GM23338 (cell line): ENCODE results near the gene RNF114. TPM values are rescaled to one million over a fixed set of nuclear protein-coding genes. Genes with fewer than 3 reads are reported as not detected.

Experiments
- ATAC-seq: fragments of 200-7000 bp; cut with Tn5 transposase; 3 replicates; pipeline ENCODE4 v1.9.1; 2020
- DNase-seq: peaks from one replicate; pipeline ENCODE4 v3.0.0-alpha.2; 2015; ENCODE audit warnings: low spot score
- H2AFZ ChIP-seq: fragments of 200-600 bp; sonication (generic); 2 replicates; pipeline ENCODE4 v1.8.0; 2016; ENCODE audit warnings: antibody characterized with exemption, mild to moderate bottlenecking, moderate library complexity
- H3F3A ChIP-seq: fragments of 200-600 bp; sonication (generic); replicated peaks from 2 replicates; pipeline ENCODE4 v1.8.0; 2017; ENCODE audit warnings: antibody characterized with exemption, mixed run types, low read depth
- H3K27ac ChIP-seq: fragments of 200-600 bp; sonication (generic); 2 replicates; pipeline ENCODE4 v1.6.1; 2016; ENCODE audit warnings: low read depth
- H3K27me3 ChIP-seq: fragments of 200-600 bp; sonication (generic); 2 replicates; pipeline ENCODE4 v1.8.0; 2016; ENCODE audit warnings: mild to moderate bottlenecking, mixed run types, moderate library complexity; ENCODE audit not compliant: insufficient read depth
- H3K36me3 ChIP-seq: fragments of 200-600 bp; sonication (generic); 2 replicates; pipeline ENCODE4 v1.8.0; 2016; ENCODE audit warnings: mild to moderate bottlenecking; ENCODE audit not compliant: insufficient read depth
- H3K4me1 ChIP-seq: fragments of 200-600 bp; sonication (generic); 2 replicates; pipeline ENCODE4 v1.8.0; 2016; ENCODE audit warnings: mild to moderate bottlenecking, moderate library complexity; ENCODE audit not compliant: insufficient read depth
- H3K4me2 ChIP-seq: fragments of 200-600 bp; sonication (generic); 2 replicates; pipeline ENCODE4 v1.7.1; 2017; ENCODE audit warnings: mixed run types
- H3K4me3 ChIP-seq: fragments of 200-600 bp; sonication (generic); 2 replicates; pipeline ENCODE4 v1.6.1; 2016; ENCODE audit warnings: mixed run types
- H3K79me2 ChIP-seq: fragments of 200-600 bp; sonication (generic); replicated peaks from 2 replicates; pipeline ENCODE4 v1.8.0; 2017; ENCODE audit warnings: mild to moderate bottlenecking; ENCODE audit not compliant: insufficient read depth
- H3K9me2 ChIP-seq: fragments of 200-600 bp; sonication (generic); 2 replicates; pipeline ENCODE4 v1.8.0; 2017; ENCODE audit not compliant: insufficient read depth
- H4K20me1 ChIP-seq: fragments of 200-600 bp; sonication (generic); replicated peaks from 2 replicates; pipeline ENCODE4 v1.8.0; 2017; ENCODE audit warnings: mild to moderate bottlenecking; ENCODE audit not compliant: insufficient read depth
- H3K27ac Mint-ChIP-seq: 2 replicates; pipeline ENCODE4 v1.8.0; 2020; ENCODE audit warnings: inconsistent platforms, mild to moderate bottlenecking, moderate library complexity, mixed read lengths
- H3K27me3 Mint-ChIP-seq: 3 replicates; pipeline ENCODE4 v1.8.0; 2022; ENCODE audit warnings: low read depth, mild to moderate bottlenecking, moderate library complexity, mixed read lengths, inconsistent platforms; ENCODE audit not compliant: insufficient read depth, poor library complexity
- H3K36me3 Mint-ChIP-seq: 3 replicates; pipeline ENCODE4 v1.8.0; 2021; ENCODE audit warnings: low read depth, mild to moderate bottlenecking, inconsistent platforms, moderate library complexity, mixed read lengths
- H3K4me1 Mint-ChIP-seq: 3 replicates; pipeline ENCODE4 v1.8.0; 2020; ENCODE audit warnings: mild to moderate bottlenecking, inconsistent platforms, mixed read lengths
- H3K4me3 Mint-ChIP-seq: 3 replicates; pipeline ENCODE4 v1.8.0; 2021; ENCODE audit warnings: moderate library complexity, mild to moderate bottlenecking, inconsistent platforms, mixed read lengths
- H3K9me3 Mint-ChIP-seq: 3 replicates; pipeline ENCODE4 v1.8.0; 2020; ENCODE audit warnings: moderate library complexity, mild to moderate bottlenecking, inconsistent platforms, mixed read lengths
- CREB1 ChIP-seq: fragments of 250-450 bp; sonication (Bioruptor Pico); IDR thresholded peaks from 2 replicates; pipeline ENCODE4 v1.5.0; 2020; ENCODE audit warnings: low read depth, mild to moderate bottlenecking, moderate library complexity
- EZH2 ChIP-seq: fragments of 200-600 bp; sonication (generic); IDR thresholded peaks from one replicate; pipeline ENCODE4 v1.8.0; 2017; ENCODE audit warnings: antibody characterized with exemption, mild to moderate bottlenecking, low read depth; ENCODE audit not compliant: unreplicated experiment
- EZH2phosphoT487 ChIP-seq: fragments of 200-600 bp; sonication (generic); IDR thresholded peaks from one replicate; pipeline ENCODE4 v1.8.1; 2018; ENCODE audit warnings: antibody characterized with exemption; ENCODE audit not compliant: unreplicated experiment
- JUNB ChIP-seq: IDR thresholded peaks from one replicate; pipeline ENCODE4 v1.6.1; 2016; ENCODE audit warnings: antibody characterized with exemption; ENCODE audit not compliant: unreplicated experiment
- NANOG ChIP-seq: IDR thresholded peaks from 2 replicates; pipeline ENCODE4 v1.6.1; 2016; ENCODE audit warnings: antibody characterized with exemption, borderline replicate concordance
- POLR2AphosphoS5 ChIP-seq: IDR thresholded peaks from 2 replicates; pipeline ENCODE4 v1.6.1; 2016; ENCODE audit warnings: antibody characterized with exemption, low read depth
- STAT1 ChIP-seq: IDR thresholded peaks from one replicate; pipeline ENCODE4 v1.6.1; 2016; ENCODE audit warnings: antibody characterized with exemption; ENCODE audit not compliant: unreplicated experiment
- ZNF114 ChIP-seq: fragments of 250-450 bp; sonication (Bioruptor Pico); IDR thresholded peaks from 2 replicates; pipeline ENCODE4 v1.5.0; 2020; ENCODE audit warnings: mild to moderate bottlenecking, moderate library complexity
- ZNF331 ChIP-seq: fragments of 250-450 bp; sonication (Bioruptor Pico); IDR thresholded peaks from 2 replicates; pipeline ENCODE4 v1.5.0; 2020; ENCODE audit warnings: low read depth, mild to moderate bottlenecking, moderate library complexity
- polyA plus RNA-seq: library from polyadenylated mRNA; unstranded; fragments of >200 nt; fragmentation: Nextera tagmentation; extraction: Ambion mirVana; gene quantifications from 2 replicates; pipeline ENCODE4 v1.2.1, GENCODE V29; 2016
- total RNA-seq: library from RNA; depleted of rRNA; stranded (reverse); fragments of >200 nt; shearing (Covaris generic); gene quantifications from 2 replicates; pipeline ENCODE4 v1.2.3, GENCODE V29; 2014
- TF ChIP-seq, protein P1 (sequence below), 2 experiments: fragments of 200-600 bp in 1 of 2; sonication (generic) in 1 of 2; conservative IDR thresholded peaks; 2 replicates each; pipeline versions ENCODE4 v1.5.1 to v1.6.1; 2016 to 2017; ENCODE audit warnings: antibody characterized with exemption in 2 of 2, low read depth in 2 of 2, mild to moderate bottlenecking in 2 of 2, moderate library complexity in 1 of 2
- TF ChIP-seq, protein P2 (sequence below): IDR thresholded peaks from one replicate; pipeline ENCODE4 v1.6.1; 2018; ENCODE audit warnings: antibody characterized with exemption; ENCODE audit not compliant: unreplicated experiment
- TF ChIP-seq, protein P3 (sequence below): IDR thresholded peaks from 2 replicates; pipeline ENCODE4 v1.6.1; 2016; ENCODE audit warnings: antibody characterized with exemption
- TF ChIP-seq, protein P4 (sequence below): fragments of 250-450 bp; sonication (Bioruptor Pico); IDR thresholded peaks from 2 replicates; pipeline ENCODE4 v1.5.0; 2020; ENCODE audit warnings: mild to moderate bottlenecking, moderate library complexity

The RNF114 gene
- total and polyA plus RNA-seq, 2 experiments from 2014 or later: 155 to 279 TPM

DNA sequence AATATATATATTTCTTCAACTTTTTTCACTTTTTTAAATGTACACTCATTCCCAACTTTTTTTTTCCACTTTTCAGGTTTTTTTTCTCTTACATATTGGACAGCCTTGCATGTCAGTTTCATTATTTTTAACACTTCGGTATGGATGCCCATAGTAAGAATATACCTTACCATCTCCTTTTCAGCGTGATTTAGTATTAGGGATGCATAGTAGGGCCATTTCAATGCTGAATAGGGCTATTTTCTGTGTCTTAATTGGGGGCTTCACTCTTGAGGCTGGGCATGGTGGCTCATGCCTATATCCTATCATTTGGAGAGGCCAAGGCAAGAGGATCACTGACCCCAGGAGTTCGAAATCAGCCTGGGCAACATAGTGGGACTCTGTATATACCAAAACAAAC, 6.7 kb downstream of the RNF114 start:
- no peak overlapping the region for H3K27ac ChIP-seq
- H3K36me3 Mint-ChIP-seq: peaks cover 72% of the 10 kb centered on the region
- H2AFZ ChIP-seq: no peak overlapping the region
- peaks cover 16% of the 10 kb centered on the region for H3K4me1 Mint-ChIP-seq
- no peaks in the 10 kb centered on the region for H3K9me2 ChIP-seq
- H3K4me2 ChIP-seq: no peak overlapping the region
- no peak overlapping the region for H3K27ac Mint-ChIP-seq
- H3K9me3 Mint-ChIP-seq: no peaks in the 10 kb centered on the region
- H3K27me3 ChIP-seq: no peaks in the 10 kb centered on the region
- peaks cover 5% of the 10 kb centered on the region for H3K4me1 ChIP-seq
- peaks cover 51% of the 10 kb centered on the region for H4K20me1 ChIP-seq
- H3K27me3 Mint-ChIP-seq: no peaks in the 10 kb centered on the region
- ATAC-seq (no peak), DNase-seq (no peak)
- TF ChIP-seq, protein P1, sequence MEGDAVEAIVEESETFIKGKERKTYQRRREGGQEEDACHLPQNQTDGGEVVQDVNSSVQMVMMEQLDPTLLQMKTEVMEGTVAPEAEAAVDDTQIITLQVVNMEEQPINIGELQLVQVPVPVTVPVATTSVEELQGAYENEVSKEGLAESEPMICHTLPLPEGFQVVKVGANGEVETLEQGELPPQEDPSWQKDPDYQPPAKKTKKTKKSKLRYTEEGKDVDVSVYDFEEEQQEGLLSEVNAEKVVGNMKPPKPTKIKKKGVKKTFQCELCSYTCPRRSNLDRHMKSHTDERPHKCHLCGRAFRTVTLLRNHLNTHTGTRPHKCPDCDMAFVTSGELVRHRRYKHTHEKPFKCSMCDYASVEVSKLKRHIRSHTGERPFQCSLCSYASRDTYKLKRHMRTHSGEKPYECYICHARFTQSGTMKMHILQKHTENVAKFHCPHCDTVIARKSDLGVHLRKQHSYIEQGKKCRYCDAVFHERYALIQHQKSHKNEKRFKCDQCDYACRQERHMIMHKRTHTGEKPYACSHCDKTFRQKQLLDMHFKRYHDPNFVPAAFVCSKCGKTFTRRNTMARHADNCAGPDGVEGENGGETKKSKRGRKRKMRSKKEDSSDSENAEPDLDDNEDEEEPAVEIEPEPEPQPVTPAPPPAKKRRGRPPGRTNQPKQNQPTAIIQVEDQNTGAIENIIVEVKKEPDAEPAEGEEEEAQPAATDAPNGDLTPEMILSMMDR (conservative IDR thresholded peaks at IDR 0.05; ENCODE audit: low read depth in 2 of 2): no peak
- no peak for TF ChIP-seq ZNF331 (CRISPR knock-in tag)
- TF ChIP-seq ZNF114 (CRISPR knock-in tag): no peak
- no peak for TF ChIP-seq POLR2AphosphoS5
- TF ChIP-seq, protein P2, sequence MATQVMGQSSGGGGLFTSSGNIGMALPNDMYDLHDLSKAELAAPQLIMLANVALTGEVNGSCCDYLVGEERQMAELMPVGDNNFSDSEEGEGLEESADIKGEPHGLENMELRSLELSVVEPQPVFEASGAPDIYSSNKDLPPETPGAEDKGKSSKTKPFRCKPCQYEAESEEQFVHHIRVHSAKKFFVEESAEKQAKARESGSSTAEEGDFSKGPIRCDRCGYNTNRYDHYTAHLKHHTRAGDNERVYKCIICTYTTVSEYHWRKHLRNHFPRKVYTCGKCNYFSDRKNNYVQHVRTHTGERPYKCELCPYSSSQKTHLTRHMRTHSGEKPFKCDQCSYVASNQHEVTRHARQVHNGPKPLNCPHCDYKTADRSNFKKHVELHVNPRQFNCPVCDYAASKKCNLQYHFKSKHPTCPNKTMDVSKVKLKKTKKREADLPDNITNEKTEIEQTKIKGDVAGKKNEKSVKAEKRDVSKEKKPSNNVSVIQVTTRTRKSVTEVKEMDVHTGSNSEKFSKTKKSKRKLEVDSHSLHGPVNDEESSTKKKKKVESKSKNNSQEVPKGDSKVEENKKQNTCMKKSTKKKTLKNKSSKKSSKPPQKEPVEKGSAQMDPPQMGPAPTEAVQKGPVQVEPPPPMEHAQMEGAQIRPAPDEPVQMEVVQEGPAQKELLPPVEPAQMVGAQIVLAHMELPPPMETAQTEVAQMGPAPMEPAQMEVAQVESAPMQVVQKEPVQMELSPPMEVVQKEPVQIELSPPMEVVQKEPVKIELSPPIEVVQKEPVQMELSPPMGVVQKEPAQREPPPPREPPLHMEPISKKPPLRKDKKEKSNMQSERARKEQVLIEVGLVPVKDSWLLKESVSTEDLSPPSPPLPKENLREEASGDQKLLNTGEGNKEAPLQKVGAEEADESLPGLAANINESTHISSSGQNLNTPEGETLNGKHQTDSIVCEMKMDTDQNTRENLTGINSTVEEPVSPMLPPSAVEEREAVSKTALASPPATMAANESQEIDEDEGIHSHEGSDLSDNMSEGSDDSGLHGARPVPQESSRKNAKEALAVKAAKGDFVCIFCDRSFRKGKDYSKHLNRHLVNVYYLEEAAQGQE: no peak
- no peak for TF ChIP-seq EZH2
- no peak for TF ChIP-seq EZH2phosphoT487
- TF ChIP-seq, protein P3, sequence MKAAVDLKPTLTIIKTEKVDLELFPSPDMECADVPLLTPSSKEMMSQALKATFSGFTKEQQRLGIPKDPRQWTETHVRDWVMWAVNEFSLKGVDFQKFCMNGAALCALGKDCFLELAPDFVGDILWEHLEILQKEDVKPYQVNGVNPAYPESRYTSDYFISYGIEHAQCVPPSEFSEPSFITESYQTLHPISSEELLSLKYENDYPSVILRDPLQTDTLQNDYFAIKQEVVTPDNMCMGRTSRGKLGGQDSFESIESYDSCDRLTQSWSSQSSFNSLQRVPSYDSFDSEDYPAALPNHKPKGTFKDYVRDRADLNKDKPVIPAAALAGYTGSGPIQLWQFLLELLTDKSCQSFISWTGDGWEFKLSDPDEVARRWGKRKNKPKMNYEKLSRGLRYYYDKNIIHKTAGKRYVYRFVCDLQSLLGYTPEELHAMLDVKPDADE: no peak
- TF ChIP-seq NANOG: no peak
- no peak for TF ChIP-seq CREB1 (CRISPR knock-in tag)
- TF ChIP-seq JUNB: no peak
- TF ChIP-seq STAT1: no peak
- TF ChIP-seq, protein P4, sequence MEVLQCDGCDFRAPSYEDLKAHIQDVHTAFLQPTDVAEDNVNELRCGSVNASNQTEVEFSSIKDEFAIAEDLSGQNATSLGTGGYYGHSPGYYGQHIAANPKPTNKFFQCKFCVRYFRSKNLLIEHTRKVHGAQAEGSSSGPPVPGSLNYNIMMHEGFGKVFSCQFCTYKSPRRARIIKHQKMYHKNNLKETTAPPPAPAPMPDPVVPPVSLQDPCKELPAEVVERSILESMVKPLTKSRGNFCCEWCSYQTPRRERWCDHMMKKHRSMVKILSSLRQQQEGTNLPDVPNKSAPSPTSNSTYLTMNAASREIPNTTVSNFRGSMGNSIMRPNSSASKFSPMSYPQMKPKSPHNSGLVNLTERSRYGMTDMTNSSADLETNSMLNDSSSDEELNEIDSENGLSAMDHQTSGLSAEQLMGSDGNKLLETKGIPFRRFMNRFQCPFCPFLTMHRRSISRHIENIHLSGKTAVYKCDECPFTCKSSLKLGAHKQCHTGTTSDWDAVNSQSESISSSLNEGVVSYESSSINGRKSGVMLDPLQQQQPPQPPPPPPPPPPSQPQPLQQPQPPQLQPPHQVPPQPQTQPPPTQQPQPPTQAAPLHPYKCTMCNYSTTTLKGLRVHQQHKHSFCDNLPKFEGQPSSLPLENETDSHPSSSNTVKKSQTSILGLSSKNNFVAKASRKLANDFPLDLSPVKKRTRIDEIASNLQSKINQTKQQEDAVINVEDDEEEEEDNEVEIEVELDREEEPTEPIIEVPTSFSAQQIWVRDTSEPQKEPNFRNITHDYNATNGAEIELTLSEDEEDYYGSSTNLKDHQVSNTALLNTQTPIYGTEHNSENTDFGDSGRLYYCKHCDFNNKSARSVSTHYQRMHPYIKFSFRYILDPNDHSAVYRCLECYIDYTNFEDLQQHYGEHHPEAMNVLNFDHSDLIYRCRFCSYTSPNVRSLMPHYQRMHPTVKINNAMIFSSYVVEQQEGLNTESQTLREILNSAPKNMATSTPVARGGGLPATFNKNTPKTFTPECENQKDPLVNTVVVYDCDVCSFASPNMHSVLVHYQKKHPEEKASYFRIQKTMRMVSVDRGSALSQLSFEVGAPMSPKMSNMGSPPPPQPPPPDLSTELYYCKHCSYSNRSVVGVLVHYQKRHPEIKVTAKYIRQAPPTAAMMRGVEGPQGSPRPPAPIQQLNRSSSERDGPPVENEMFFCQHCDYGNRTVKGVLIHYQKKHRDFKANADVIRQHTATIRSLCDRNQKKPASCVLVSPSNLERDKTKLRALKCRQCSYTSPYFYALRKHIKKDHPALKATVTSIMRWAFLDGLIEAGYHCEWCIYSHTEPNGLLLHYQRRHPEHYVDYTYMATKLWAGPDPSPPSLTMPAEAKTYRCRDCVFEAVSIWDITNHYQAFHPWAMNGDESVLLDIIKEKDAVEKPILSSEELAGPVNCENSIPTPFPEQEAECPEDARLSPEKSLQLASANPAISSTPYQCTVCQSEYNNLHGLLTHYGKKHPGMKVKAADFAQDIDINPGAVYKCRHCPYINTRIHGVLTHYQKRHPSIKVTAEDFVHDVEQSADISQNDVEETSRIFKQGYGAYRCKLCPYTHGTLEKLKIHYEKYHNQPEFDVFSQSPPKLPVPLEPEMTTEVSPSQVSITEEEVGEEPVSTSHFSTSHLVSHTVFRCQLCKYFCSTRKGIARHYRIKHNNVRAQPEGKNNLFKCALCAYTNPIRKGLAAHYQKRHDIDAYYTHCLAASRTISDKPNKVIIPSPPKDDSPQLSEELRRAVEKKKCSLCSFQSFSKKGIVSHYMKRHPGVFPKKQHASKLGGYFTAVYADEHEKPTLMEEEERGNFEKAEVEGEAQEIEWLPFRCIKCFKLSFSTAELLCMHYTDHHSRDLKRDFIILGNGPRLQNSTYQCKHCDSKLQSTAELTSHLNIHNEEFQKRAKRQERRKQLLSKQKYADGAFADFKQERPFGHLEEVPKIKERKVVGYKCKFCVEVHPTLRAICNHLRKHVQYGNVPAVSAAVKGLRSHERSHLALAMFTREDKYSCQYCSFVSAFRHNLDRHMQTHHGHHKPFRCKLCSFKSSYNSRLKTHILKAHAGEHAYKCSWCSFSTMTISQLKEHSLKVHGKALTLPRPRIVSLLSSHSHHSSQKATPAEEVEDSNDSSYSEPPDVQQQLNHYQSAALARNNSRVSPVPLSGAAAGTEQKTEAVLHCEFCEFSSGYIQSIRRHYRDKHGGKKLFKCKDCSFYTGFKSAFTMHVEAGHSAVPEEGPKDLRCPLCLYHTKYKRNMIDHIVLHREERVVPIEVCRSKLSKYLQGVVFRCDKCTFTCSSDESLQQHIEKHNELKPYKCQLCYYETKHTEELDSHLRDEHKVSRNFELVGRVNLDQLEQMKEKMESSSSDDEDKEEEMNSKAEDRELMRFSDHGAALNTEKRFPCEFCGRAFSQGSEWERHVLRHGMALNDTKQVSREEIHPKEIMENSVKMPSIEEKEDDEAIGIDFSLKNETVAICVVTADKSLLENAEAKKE (CRISPR knock-in tag): no peak
- 0 out of 2 replicates have a peak, but pooled peaks cover 6% of the 10 kb centered on the region for H3F3A ChIP-seq
- no peak overlapping the region for H3K4me3 ChIP-seq
- H3K36me3 ChIP-seq: peaks cover 54% of the 10 kb centered on the region
- no peak overlapping the region for H3K4me3 Mint-ChIP-seq
- peaks cover 82% of the 10 kb centered on the region for H3K79me2 ChIP-seq
